ENCODE data around the gene TYW3.

DNA sequence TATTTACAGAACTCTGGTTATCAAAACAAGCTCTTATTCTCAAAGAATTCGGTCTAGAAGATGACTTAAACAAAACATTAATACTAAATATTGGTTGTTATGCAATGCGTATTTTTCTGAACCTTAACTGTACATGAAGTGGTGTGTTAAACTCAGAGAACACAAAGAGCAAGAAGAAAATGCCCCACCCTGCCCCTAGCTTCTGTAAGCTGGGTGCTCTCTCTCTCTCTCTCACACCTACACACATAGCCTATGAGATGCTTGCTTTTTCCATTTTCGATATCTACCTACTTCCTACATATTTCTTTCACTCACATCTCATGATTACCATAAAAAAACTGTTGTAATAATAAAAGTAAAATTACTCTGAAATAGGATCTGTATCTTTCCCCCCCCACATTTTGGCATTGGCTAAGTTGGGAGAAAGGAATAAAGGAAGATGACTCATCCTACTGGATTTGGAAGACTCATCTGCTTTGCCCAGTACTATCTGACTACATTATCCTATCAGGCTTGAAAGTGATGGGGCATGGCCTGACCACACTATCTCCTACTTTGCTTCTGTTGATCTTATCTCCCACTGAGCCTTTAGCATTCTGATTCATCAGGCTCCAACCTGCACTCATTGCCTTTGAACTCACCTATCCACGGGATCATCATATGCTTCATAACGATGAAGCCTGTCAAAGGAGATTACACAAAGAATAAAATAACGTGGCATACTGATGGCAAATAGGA lies 3.0 kb upstream of the TYW3 start:
- TF ChIP-seq, protein P1, sequence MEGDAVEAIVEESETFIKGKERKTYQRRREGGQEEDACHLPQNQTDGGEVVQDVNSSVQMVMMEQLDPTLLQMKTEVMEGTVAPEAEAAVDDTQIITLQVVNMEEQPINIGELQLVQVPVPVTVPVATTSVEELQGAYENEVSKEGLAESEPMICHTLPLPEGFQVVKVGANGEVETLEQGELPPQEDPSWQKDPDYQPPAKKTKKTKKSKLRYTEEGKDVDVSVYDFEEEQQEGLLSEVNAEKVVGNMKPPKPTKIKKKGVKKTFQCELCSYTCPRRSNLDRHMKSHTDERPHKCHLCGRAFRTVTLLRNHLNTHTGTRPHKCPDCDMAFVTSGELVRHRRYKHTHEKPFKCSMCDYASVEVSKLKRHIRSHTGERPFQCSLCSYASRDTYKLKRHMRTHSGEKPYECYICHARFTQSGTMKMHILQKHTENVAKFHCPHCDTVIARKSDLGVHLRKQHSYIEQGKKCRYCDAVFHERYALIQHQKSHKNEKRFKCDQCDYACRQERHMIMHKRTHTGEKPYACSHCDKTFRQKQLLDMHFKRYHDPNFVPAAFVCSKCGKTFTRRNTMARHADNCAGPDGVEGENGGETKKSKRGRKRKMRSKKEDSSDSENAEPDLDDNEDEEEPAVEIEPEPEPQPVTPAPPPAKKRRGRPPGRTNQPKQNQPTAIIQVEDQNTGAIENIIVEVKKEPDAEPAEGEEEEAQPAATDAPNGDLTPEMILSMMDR (IDR thresholded peaks at IDR 0.05; ENCODE audit: low read depth, low read length, missing input control): no peak
- TF ChIP-seq RXRA (IDR thresholded peaks at IDR 0.05): peak in 1 of 2 donors; percentile 62
- TF ChIP-seq RAD21 (IDR thresholded peaks at IDR 0.05): no peak
- TF ChIP-seq, protein P2, sequence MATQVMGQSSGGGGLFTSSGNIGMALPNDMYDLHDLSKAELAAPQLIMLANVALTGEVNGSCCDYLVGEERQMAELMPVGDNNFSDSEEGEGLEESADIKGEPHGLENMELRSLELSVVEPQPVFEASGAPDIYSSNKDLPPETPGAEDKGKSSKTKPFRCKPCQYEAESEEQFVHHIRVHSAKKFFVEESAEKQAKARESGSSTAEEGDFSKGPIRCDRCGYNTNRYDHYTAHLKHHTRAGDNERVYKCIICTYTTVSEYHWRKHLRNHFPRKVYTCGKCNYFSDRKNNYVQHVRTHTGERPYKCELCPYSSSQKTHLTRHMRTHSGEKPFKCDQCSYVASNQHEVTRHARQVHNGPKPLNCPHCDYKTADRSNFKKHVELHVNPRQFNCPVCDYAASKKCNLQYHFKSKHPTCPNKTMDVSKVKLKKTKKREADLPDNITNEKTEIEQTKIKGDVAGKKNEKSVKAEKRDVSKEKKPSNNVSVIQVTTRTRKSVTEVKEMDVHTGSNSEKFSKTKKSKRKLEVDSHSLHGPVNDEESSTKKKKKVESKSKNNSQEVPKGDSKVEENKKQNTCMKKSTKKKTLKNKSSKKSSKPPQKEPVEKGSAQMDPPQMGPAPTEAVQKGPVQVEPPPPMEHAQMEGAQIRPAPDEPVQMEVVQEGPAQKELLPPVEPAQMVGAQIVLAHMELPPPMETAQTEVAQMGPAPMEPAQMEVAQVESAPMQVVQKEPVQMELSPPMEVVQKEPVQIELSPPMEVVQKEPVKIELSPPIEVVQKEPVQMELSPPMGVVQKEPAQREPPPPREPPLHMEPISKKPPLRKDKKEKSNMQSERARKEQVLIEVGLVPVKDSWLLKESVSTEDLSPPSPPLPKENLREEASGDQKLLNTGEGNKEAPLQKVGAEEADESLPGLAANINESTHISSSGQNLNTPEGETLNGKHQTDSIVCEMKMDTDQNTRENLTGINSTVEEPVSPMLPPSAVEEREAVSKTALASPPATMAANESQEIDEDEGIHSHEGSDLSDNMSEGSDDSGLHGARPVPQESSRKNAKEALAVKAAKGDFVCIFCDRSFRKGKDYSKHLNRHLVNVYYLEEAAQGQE (IDR thresholded peaks at IDR 0.05): peak; percentile 40
- TF ChIP-seq TAF1 (conservative IDR thresholded peaks at IDR 0.05): no peak
- TF ChIP-seq EGR1 (IDR thresholded peaks at IDR 0.05; ENCODE audit: low read depth in 2 of 2): no peak
- no peak for TF ChIP-seq HNF4G (IDR thresholded peaks at IDR 0.05)
- no peak for TF ChIP-seq GABPA (IDR thresholded peaks at IDR 0.05 in 1 of 2, conservative IDR thresholded peaks at IDR 0.05 in 1 of 2)
- no peak for TF ChIP-seq NR2F2 (IDR thresholded peaks at IDR 0.05)
- TF ChIP-seq FOXA1 (IDR thresholded peaks at IDR 0.05): no peak
- TF ChIP-seq, protein P3, sequence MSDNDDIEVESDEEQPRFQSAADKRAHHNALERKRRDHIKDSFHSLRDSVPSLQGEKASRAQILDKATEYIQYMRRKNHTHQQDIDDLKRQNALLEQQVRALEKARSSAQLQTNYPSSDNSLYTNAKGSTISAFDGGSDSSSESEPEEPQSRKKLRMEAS (IDR thresholded peaks at IDR 0.05): peak; percentile 18
- TF ChIP-seq HNF4A (conservative IDR thresholded peaks at IDR 0.05): peak in 1 of 2 donors; percentile 66

Measured in liver (tissue), 3 donors.